ENCODE data around the gene RHOH.

RHOH gene

GRCh38 chr4:40202474-40202873, 5.6 kb downstream of the RHOH start (continued):
- no peak for TF ChIP-seq TSHZ2 (CRISPR knock-in tag; IDR thresholded peaks at IDR 0.05)
- TF ChIP-seq TOX (CRISPR knock-in tag; IDR thresholded peaks at IDR 0.05; ENCODE audit: borderline replicate concordance), result no peak
- no peak for TF ChIP-seq CSRNP3 (CRISPR knock-in tag; IDR thresholded peaks at IDR 0.05)

- ATAC-seq, result no peak
- no peak for TF ChIP-seq GLIS3 (CRISPR knock-in tag; IDR thresholded peaks at IDR 0.05)
- no peak for TF ChIP-seq ESRRG (CRISPR knock-in tag; IDR thresholded peaks at IDR 0.05)
- no peak for TF ChIP-seq CREB5 (CRISPR knock-in tag; IDR thresholded peaks at IDR 0.05; ENCODE audit: low read depth)
- TF ChIP-seq TCF4 (CRISPR knock-in tag; IDR thresholded peaks at IDR 0.05; ENCODE audit: borderline replicate concordance), result no peak
- TF ChIP-seq ZFP3 (CRISPR knock-in tag; IDR thresholded peaks at IDR 0.05), result no peak
- no peak for TF ChIP-seq TOX (CRISPR knock-in tag; IDR thresholded peaks at IDR 0.05; ENCODE audit: borderline replicate concordance)
- TF ChIP-seq CSRNP3 (CRISPR knock-in tag; IDR thresholded peaks at IDR 0.05), result no peak
- no peak for TF ChIP-seq ZNF70 (CRISPR knock-in tag; IDR thresholded peaks at IDR 0.05)
- no peak for TF ChIP-seq ARNTL (CRISPR knock-in tag; IDR thresholded peaks at IDR 0.05; ENCODE audit: borderline replicate concordance, low read depth)
These were observed 7.9 kb downstream of the RHOH start for GRCh38 chr4:40204507-40205258.

GRCh38 chr4:40205259-40206198, 8.7 kb downstream of the RHOH start:
- ATAC-seq, result no peak
- TF ChIP-seq ZNF70 (CRISPR knock-in tag; IDR thresholded peaks at IDR 0.05) (no peak), RARB (CRISPR knock-in tag; IDR thresholded peaks at IDR 0.05) (no peak), POU6F1 (CRISPR knock-in tag; IDR thresholded peaks at IDR 0.05; ENCODE audit: borderline replicate concordance, low read depth) (no peak), CSRNP3 (CRISPR knock-in tag; IDR thresholded peaks at IDR 0.05) (no peak), TCF4 (CRISPR knock-in tag; IDR thresholded peaks at IDR 0.05; ENCODE audit: borderline replicate concordance) (no peak), CREB5 (CRISPR knock-in tag; IDR thresholded peaks at IDR 0.05; ENCODE audit: low read depth) (no peak), ESRRG (CRISPR knock-in tag; IDR thresholded peaks at IDR 0.05) (no peak), ZNF8 (CRISPR knock-in tag; IDR thresholded peaks at IDR 0.05) (no peak), GLIS3 (CRISPR knock-in tag; IDR thresholded peaks at IDR 0.05) (no peak), ZFP3 (CRISPR knock-in tag; IDR thresholded peaks at IDR 0.05) (no peak), ISL1 (CRISPR knock-in tag; IDR thresholded peaks at IDR 0.05) (no peak), ZNF565 (CRISPR knock-in tag; conservative IDR thresholded peaks at IDR 0.05; ENCODE audit: low read depth) (no peak), BACH2 (CRISPR knock-in tag; IDR thresholded peaks at IDR 0.05; ENCODE audit: borderline replicate concordance) (no peak), ZFP30 (CRISPR knock-in tag; IDR thresholded peaks at IDR 0.05) (no peak), ZC3H10 (CRISPR knock-in tag; IDR thresholded peaks at IDR 0.05) (no peak), PPARA (CRISPR knock-in tag; IDR thresholded peaks at IDR 0.05; ENCODE audit: borderline replicate concordance) (no peak), PATZ1 (CRISPR knock-in tag; IDR thresholded peaks at IDR 0.05; ENCODE audit: borderline replicate concordance) (no peak)

Data from SK-N-SH treated with all-trans-retinoic acid at 6 μM for 48 hours (cell line).